ENCODE results near the gene PCDHGB1.

GRCh38 chr5:141313711-141314110 lies 36.2 kb upstream of the PCDHGB1 start:
- TF ChIP-seq CTCF (IDR thresholded peaks at IDR 0.05) (no peak), CREB1 (CRISPR knock-in tag; IDR thresholded peaks at IDR 0.05) (no peak), TCF7 (CRISPR knock-in tag; IDR thresholded peaks at IDR 0.05; ENCODE audit: low read depth) (no peak), ATF2 (CRISPR knock-in tag; IDR thresholded peaks at IDR 0.05; ENCODE audit: borderline replicate concordance, low read depth) (no peak), RELA (CRISPR knock-in tag; IDR thresholded peaks at IDR 0.05; ENCODE audit: borderline replicate concordance) (no peak), CBFB (CRISPR knock-in tag; IDR thresholded peaks at IDR 0.05; ENCODE audit: low read depth) (no peak), TP53 (CRISPR knock-in tag; IDR thresholded peaks at IDR 0.05) (no peak)

Measured in WTC11 (cell line).